GM12873 (cell line): ENCODE measurements around the gene VPS45.

ENCODE experiments used
- TF ChIP-seq, protein P1 (sequence below): IDR thresholded peaks from 2 replicates; pipeline ENCODE4 v1.5.1; 2012; ENCODE audit warnings: low read depth, mild to moderate bottlenecking, moderate library complexity, low read length, control low read depth; ENCODE audit not compliant: insufficient read depth; ENCODE audit errors: missing control alignments

VPS45 gene

GRCh38 chr1:150155413-150156071 is 88.0 kb downstream of the VPS45 start:
- TF ChIP-seq, protein P1, sequence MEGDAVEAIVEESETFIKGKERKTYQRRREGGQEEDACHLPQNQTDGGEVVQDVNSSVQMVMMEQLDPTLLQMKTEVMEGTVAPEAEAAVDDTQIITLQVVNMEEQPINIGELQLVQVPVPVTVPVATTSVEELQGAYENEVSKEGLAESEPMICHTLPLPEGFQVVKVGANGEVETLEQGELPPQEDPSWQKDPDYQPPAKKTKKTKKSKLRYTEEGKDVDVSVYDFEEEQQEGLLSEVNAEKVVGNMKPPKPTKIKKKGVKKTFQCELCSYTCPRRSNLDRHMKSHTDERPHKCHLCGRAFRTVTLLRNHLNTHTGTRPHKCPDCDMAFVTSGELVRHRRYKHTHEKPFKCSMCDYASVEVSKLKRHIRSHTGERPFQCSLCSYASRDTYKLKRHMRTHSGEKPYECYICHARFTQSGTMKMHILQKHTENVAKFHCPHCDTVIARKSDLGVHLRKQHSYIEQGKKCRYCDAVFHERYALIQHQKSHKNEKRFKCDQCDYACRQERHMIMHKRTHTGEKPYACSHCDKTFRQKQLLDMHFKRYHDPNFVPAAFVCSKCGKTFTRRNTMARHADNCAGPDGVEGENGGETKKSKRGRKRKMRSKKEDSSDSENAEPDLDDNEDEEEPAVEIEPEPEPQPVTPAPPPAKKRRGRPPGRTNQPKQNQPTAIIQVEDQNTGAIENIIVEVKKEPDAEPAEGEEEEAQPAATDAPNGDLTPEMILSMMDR: no peak

DNA sequence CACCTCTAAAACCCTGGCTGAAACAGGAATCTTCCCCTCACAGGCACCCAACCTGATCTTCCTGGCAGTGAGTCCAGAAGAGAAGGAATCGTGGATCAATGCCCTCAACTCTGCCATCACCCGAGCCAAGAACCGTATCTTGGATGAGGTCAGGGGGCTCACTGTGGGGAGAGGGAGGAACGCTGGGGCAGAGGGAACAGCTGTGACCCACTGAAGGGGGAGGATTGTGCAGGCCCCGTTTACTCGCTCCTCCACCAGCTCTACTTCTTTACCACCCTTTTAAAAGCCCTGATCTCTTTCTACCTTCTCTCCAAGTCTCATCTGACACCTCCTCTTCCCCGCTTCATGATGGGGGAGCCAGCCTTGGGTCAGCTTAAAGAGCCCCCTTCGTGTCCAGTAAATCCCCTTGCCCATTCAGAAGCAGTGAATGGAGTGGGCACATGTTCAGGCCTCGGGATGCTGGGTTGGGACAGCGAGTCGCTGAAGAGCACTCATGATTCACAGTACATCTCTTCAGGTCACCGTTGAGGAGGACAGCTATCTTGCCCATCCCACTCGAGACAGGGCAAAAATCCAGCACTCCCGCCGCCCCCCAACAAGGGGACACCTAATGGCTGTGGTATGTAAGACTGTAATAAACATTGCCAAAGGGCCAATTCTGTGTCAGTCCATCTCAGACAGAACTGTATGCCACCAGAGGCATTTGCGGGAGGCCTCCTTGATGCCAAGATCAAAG is 89.5 kb downstream of the VPS45 start:
- TF ChIP-seq, protein P1: no peak

DNA sequence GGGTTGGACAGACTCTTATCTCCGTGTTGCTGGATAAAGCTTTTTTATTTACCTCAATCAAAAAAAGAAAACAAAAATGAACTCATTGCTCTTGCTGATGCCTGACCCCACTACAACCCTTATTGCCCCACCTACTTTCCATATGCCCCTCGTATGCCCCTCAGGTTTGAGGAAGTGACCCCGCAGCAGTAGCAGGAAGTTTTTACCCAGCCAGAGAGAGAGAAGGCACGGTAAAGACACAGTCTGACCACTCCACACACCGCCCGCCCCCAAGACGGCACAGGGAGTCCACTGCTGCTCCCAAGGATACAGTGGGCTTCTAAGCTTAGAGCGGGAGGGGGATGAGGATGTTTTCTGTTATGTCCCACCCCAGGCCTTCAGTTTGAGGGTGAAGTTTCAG is 92.0 kb downstream of the VPS45 start:
- TF ChIP-seq, protein P1: no peak

GRCh38 chr1:150160964-150161621 is 93.5 kb downstream of the VPS45 start:
- TF ChIP-seq, protein P1: no peak

DNA sequence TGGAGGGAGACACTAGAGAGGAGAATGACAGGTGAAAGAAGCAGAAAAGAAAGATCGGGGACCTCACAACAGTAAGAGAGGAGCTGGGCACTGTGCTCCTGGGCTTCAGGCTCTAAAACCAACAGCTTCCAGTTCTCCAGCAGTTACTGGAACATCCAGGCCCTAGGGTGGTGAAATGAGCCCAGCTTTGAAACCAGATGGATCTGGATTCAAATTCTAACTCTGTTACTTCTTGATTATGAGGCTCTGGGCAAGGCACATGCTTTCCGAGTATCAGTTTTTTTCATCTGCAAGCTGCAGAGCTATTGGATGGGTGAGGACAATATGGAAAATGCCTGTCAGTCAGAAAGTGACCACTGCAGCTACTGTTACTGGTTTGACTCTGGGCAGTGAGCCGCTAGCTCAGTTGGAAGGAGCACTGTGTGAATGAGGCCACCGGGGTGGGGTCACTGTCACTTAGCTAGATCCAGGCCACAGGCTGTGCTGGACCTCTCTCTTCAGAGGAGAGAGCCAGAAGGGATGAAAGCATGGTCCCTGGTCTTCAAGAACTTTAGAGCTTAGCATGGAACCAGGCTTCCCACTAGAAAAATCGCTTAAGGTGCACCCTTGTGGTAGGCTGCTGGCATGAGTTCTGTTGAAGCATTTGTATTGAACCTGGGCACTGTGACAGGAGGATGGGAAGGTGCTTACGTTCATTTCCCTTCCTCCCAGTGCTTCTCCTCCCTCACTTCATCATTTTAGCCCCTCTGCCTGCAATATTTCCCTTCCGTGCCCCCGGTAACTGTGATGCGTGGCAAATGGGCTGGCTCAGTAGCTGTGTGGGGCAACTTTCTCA is 94.4 kb downstream of the VPS45 start:
- TF ChIP-seq, protein P1: peak; percentile 38

- TF ChIP-seq, protein P1: no peak
Measured at GRCh38 chr1:150162582-150162861, 94.9 kb downstream of the VPS45 start.
